H1 (cell line): ENCODE data around the gene EGFLAM. TPM values are rescaled to one million over a fixed set of nuclear protein-coding genes. Genes with fewer than 3 reads are reported as not detected.

ENCODE experiments used
- CTCF ChIA-PET: fragments of 300-600 bp; sonication (Branson Sonifier 250); formaldehyde crosslinking; loops from one replicate; lab custom pipeline; 2021; ENCODE audit not compliant: partially characterized antibody; lab: Charles Lee
- POLR2A ChIA-PET: fragments of 300-600 bp; sonication (Branson Sonifier 250); formaldehyde crosslinking; loops from one replicate; lab custom pipeline; 2021; ENCODE audit warnings: inconsistent platforms; ENCODE audit not compliant: partially characterized antibody; lab: Charles Lee
- DNase-seq, 2 experiments: peaks; one replicate each; pipeline versions ENCODE4 v3.0.0 to v3.0.0-alpha.2; 2010 to 2022; ENCODE audit warnings: low spot score in 2 of 2, low read depth in 1 of 2, mixed read lengths in 1 of 2
- FAIRE-seq: peaks from 2 replicates; lab custom pipeline; 2011; peaks lifted over from hg19 to GRCh38; lab: Jason Lieb, UNC
- H2AFZ ChIP-seq: 2 replicates; pipeline ENCODE4 v1.8.1; 2012; ENCODE audit warnings: low read length, inconsistent platforms
- H2AK5ac ChIP-seq: 2 replicates; pipeline ENCODE4 v1.6.1; 2013; ENCODE audit warnings: low read depth, low read length
- H2BK120ac ChIP-seq: replicated peaks from 2 replicates; pipeline ENCODE3; 2013; ENCODE audit warnings: low read depth, low read length, inconsistent platforms
- H2BK12ac ChIP-seq: 2 replicates; pipeline ENCODE4 v1.6.1; 2013; ENCODE audit warnings: low read depth, low read length
- H2BK15ac ChIP-seq: 2 replicates; pipeline ENCODE4 v1.6.1; 2013; ENCODE audit warnings: low read length
- H2BK20ac ChIP-seq: 2 replicates; pipeline ENCODE4 v1.6.1; 2013; ENCODE audit warnings: low read length
- H2BK5ac ChIP-seq: 2 replicates; pipeline ENCODE4 v1.6.1; 2013; ENCODE audit warnings: low read depth, low read length
- H3K14ac ChIP-seq: 2 replicates; pipeline ENCODE4 v1.6.1; 2013; ENCODE audit warnings: inconsistent platforms; ENCODE audit not compliant: insufficient read length
- H3K18ac ChIP-seq: 2 replicates; pipeline ENCODE4 v1.6.1; 2013; ENCODE audit warnings: low read length; ENCODE audit errors: extremely low read depth
- H3K23ac ChIP-seq: 2 replicates; pipeline ENCODE4 v1.6.1; 2013; ENCODE audit warnings: inconsistent platforms; ENCODE audit not compliant: insufficient read length
- H3K23me2 ChIP-seq: 2 replicates; pipeline ENCODE4 v1.6.1; 2013; ENCODE audit warnings: low read depth, low read length
- H3K27ac ChIP-seq: 2 replicates; pipeline ENCODE4 v1.6.1; 2011; ENCODE audit warnings: low read depth, low read length, inconsistent platforms
- H3K27me3 ChIP-seq, 4 experiments: replicated peaks in 1 of 4; 1 replicate in 1 of 4; 2 replicates in 3 of 4; pipeline versions ENCODE4 v1.6.1 to v1.8.1; 2011 to 2013; ENCODE audit warnings: low read length in 3 of 4, mild to moderate bottlenecking in 3 of 4, inconsistent platforms in 2 of 4, mixed read lengths in 2 of 4, moderate library complexity in 1 of 4; ENCODE audit not compliant: control insufficient read depth in 3 of 4, insufficient read depth in 3 of 4; ENCODE audit errors: extremely low read depth in 1 of 4
- H3K36me3 ChIP-seq, 4 experiments: 2 replicates each; pipeline versions ENCODE4 v1.6.1 to v1.8.1; 2011 to 2013; ENCODE audit warnings: mild to moderate bottlenecking in 4 of 4, low read length in 3 of 4, moderate library complexity in 2 of 4, control low read depth in 1 of 4, inconsistent platforms in 1 of 4; ENCODE audit not compliant: insufficient read depth in 4 of 4, control insufficient read depth in 2 of 4
- H3K4ac ChIP-seq: replicated peaks from 2 replicates; pipeline ENCODE3; 2013; ENCODE audit warnings: low read length, low read depth, mixed read lengths, inconsistent platforms; ENCODE audit not compliant: insufficient read length
- H3K4me1 ChIP-seq, 4 experiments: replicated peaks in 1 of 4; 1 replicate in 1 of 4; 2 replicates in 3 of 4; pipeline versions ENCODE4 v1.6.1 to v1.8.1; 2011 to 2013; ENCODE audit warnings: low read length in 3 of 4, inconsistent platforms in 2 of 4, mixed read lengths in 1 of 4; ENCODE audit not compliant: insufficient read depth in 4 of 4, control insufficient read depth in 3 of 4
- H3K4me2 ChIP-seq, 2 experiments: 2 replicates each; pipeline versions ENCODE4 v1.6.1 to v1.8.1; 2011 to 2013; ENCODE audit warnings: low read depth in 2 of 2, low read length in 2 of 2, control low read depth in 1 of 2, inconsistent platforms in 1 of 2, mild to moderate bottlenecking in 1 of 2; ENCODE audit not compliant: insufficient read depth in 1 of 2
- H3K4me3 ChIP-seq, 4 experiments: fragments of 200-600, 300-600 bp in 1 of 4; sonication (generic), shearing (Covaris generic), sonication (Bioruptor Twin) in 1 of 4; 2 replicates each; pipeline versions ENCODE4 v1.5.1 to v1.8.1; 2011 to 2016; ENCODE audit warnings: low read length in 4 of 4, low read depth in 3 of 4, control low read depth in 2 of 4, inconsistent platforms in 2 of 4, mild to moderate bottlenecking in 2 of 4, mixed read lengths in 1 of 4, moderate library complexity in 1 of 4; ENCODE audit not compliant: insufficient read depth in 2 of 4; ENCODE audit errors: extremely low read depth in 1 of 4
- H3K56ac ChIP-seq: replicated peaks from 2 replicates; pipeline ENCODE3; 2013; ENCODE audit warnings: low read depth, mild to moderate bottlenecking, mixed read lengths, low read length, inconsistent platforms; ENCODE audit not compliant: insufficient read length
- H3K79me1 ChIP-seq: 2 replicates; pipeline ENCODE4 v1.6.1; 2013; ENCODE audit warnings: low read depth, low read length, control low read depth
- H3K79me2 ChIP-seq, 2 experiments: 2 replicates each; pipeline versions ENCODE4 v1.6.1 to v1.8.1; 2012 to 2013; ENCODE audit warnings: low read length in 2 of 2, mild to moderate bottlenecking in 2 of 2, inconsistent platforms in 1 of 2; ENCODE audit not compliant: insufficient read depth in 2 of 2, control insufficient read depth in 1 of 2
- H3K9ac ChIP-seq, 4 experiments: replicated peaks in 1 of 4; 1 replicate in 1 of 4; 2 replicates in 3 of 4; pipeline versions ENCODE4 v1.6.1 to v1.8.1; 2011 to 2013; ENCODE audit warnings: low read depth in 3 of 4, low read length in 3 of 4, control low read depth in 2 of 4, mild to moderate bottlenecking in 2 of 4, moderate library complexity in 2 of 4, inconsistent platforms in 1 of 4; ENCODE audit errors: extremely low read depth in 1 of 4
- H3K9me3 ChIP-seq, 2 experiments: 2 replicates each; pipeline versions ENCODE4 v1.6.1 to v1.8.1; 2012 to 2013; ENCODE audit warnings: mild to moderate bottlenecking in 2 of 2, moderate library complexity in 2 of 2, control low read depth in 1 of 2, inconsistent platforms in 1 of 2, low read depth in 1 of 2, low read length in 1 of 2, mixed read lengths in 1 of 2; ENCODE audit not compliant: insufficient read depth in 2 of 2
- H4K20me1 ChIP-seq, 2 experiments: replicated peaks in 1 of 2; 2 replicates each; pipeline versions ENCODE3 to v1.8.1; 2011 to 2013; ENCODE audit warnings: inconsistent platforms in 2 of 2, low read length in 2 of 2, mild to moderate bottlenecking in 1 of 2; ENCODE audit not compliant: insufficient read depth in 2 of 2, control insufficient read depth in 1 of 2
- H4K5ac ChIP-seq: 2 replicates; pipeline ENCODE4 v1.6.1; 2013; ENCODE audit warnings: low read length, low read depth, mixed read lengths, inconsistent platforms; ENCODE audit not compliant: insufficient read length
- H4K8ac ChIP-seq: 2 replicates; pipeline ENCODE4 v1.8.0; 2013; ENCODE audit warnings: mild to moderate bottlenecking, moderate library complexity, low read length, inconsistent platforms; ENCODE audit not compliant: insufficient read depth; ENCODE audit errors: extremely low read depth
- H4K91ac ChIP-seq: replicated peaks from 2 replicates; pipeline ENCODE3; 2013; ENCODE audit warnings: low read length, mixed read lengths, inconsistent platforms; ENCODE audit not compliant: insufficient read length
- CBX8 ChIP-seq: fragments of 300-800, 300-1000 bp; sonication (generic); IDR thresholded peaks from 2 replicates; pipeline ENCODE4 v1.7.1; 2016; ENCODE audit warnings: low read depth, low read length, borderline replicate concordance
- CREB1 ChIP-seq: IDR thresholded peaks from 2 replicates; pipeline ENCODE4 v1.6.1; 2012; ENCODE audit warnings: inconsistent platforms
- E2F6 ChIP-seq: IDR thresholded peaks from 2 replicates; pipeline ENCODE4 v1.6.1; 2012; ENCODE audit warnings: inconsistent platforms
- EZH2 ChIP-seq: fragments of 200-600 bp; sonication (generic); IDR thresholded peaks from 2 replicates; pipeline ENCODE4 v1.7.1; 2012; ENCODE audit warnings: low read depth, mild to moderate bottlenecking, moderate library complexity, low read length, inconsistent platforms; ENCODE audit not compliant: severe bottlenecking
- GTF2F1 ChIP-seq: IDR thresholded peaks from 2 replicates; pipeline ENCODE4 v1.6.1; 2012; ENCODE audit warnings: low read depth, low read length, improper control_type of control experiment, borderline replicate concordance
- KDM1A ChIP-seq: fragments of 200-600, 300-600 bp; sonication (generic); IDR thresholded peaks from 2 replicates; pipeline ENCODE4 v1.7.1; 2016; ENCODE audit warnings: mild to moderate bottlenecking, low read length, borderline replicate concordance
- MAFK ChIP-seq: IDR thresholded peaks from 2 replicates; pipeline ENCODE4 v1.6.1; 2012; ENCODE audit warnings: low read depth, mild to moderate bottlenecking, improper control_type of control experiment, low read length
- PHF8 ChIP-seq: fragments of 200-600 bp; sonication (generic); conservative IDR thresholded peaks from 2 replicates; pipeline ENCODE4 v1.7.1; 2012; ENCODE audit warnings: low read depth, mild to moderate bottlenecking, inconsistent platforms, low read length, moderate library complexity
- POU5F1 ChIP-seq: IDR thresholded peaks from 2 replicates; pipeline ENCODE4 v1.6.1; 2011; ENCODE audit warnings: low read depth, mild to moderate bottlenecking, low read length, moderate library complexity
- SAP30 ChIP-seq: fragments of 300-600 bp; sonication (generic); IDR thresholded peaks from 2 replicates; pipeline ENCODE4 v1.7.1; 2012; ENCODE audit warnings: low read length, moderate library complexity, mild to moderate bottlenecking, inconsistent platforms; ENCODE audit not compliant: insufficient read depth, insufficient replicate concordance
- SP4 ChIP-seq: IDR thresholded peaks from 2 replicates; pipeline ENCODE4 v1.6.1; 2012; ENCODE audit warnings: low read length, inconsistent platforms
- ZNF274 ChIP-seq: IDR thresholded peaks from 2 replicates; pipeline ENCODE4 v1.7.0; 2012; ENCODE audit warnings: low read length, borderline replicate concordance; ENCODE audit errors: extremely low read depth
- WGBS, 2 experiments: shearing (Covaris generic) in 1 of 2; methylation state at CpG; one replicate each; pipeline versions ENCODE4 v1.1.6 to v1.1.7; 2013 to 2015; ENCODE audit warnings: low lambda C conversion rate in 2 of 2, mixed read lengths in 2 of 2, inconsistent platforms in 1 of 2, low coverage in 1 of 2, missing lambda C conversion rate in 1 of 2; ENCODE audit not compliant: insufficient replicate concordance in 2 of 2, insufficient coverage in 1 of 2, insufficient read length in 1 of 2; ENCODE audit errors: extremely low coverage in 1 of 2, missing lambda C conversion rate in 1 of 2; 5-methylcytosine and 5-hydroxymethylcytosine counted together
- polyA plus RNA-seq, 7 experiments: library from polyadenylated mRNA; depleted of rRNA in 3 of 7; stranded (reverse) in 5 of 7; unstranded in 2 of 7; fragments of >200 nt in 5 of 7; fragments of 200-250 nt in 2 of 7; gene quantifications; 1 replicate in 5 of 7; 2 replicates in 1 of 7; 4 replicates in 1 of 7; pipeline versions ENCODE4 v1.2.1 to v1.2.3, GENCODE V29; 2011 to 2013; ENCODE audit warnings: missing spikeins in 2 of 7, mixed read lengths in 2 of 7
- total RNA-seq: library from RNA; stranded (reverse); fragmentation: NEBNext Ultra II Directional; extraction: Animal tissue kit (Norgen Biotek cat#: 25700); gene quantifications from 2 replicates; pipeline ENCODE4 v1.2.1, GENCODE V29; 2021
- TF ChIP-seq, protein P1 (sequence below): IDR thresholded peaks from 2 replicates; pipeline ENCODE4 v1.6.1; 2012; ENCODE audit warnings: inconsistent platforms

The EGFLAM gene
- total and polyA plus RNA-seq, 2 of the 8 experiments (the other 6 are each of a cell fraction or from before 2014, with no cell fraction given) = 0.20 to 0.24 TPM

DNA sequence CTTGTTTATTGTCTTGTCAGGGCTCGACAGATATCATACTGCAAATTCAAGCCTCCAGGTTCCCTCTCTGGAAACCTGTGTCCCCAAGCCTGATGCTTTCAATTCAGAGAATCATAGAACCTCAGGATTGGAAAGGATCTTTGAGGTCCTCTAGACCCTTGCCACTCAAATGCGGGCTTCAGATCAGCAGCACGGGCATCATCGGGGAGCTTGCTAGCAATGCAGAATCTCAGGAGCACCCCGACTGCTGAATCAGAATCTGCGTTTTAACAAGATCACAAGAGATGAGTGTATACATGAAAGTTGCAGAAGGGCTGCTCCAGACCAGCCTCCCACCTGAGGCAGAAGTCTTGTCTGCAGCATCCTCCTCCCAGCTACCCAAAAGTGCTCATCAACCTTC, 13.1 kb upstream of the EGFLAM start:
- Histone ChIP-seq H3K9ac (no peak overlapping the region), H2BK5ac (no peak overlapping the region), H3K36me3 (no peaks in the 10 kb centered on the region), H4K5ac (no peak overlapping the region), H3K18ac (no peak overlapping the region), H3K56ac (no peak overlapping the region), H4K8ac (no peak overlapping the region), H3K4me2 (no peak overlapping the region), H3K14ac (no peak overlapping the region), H3K27me3 (no peaks in the 10 kb centered on the region), H3K27ac (no peak overlapping the region), H4K20me1 (no peaks in the 10 kb centered on the region), H3K23ac (no peak overlapping the region), H2BK15ac (no peak overlapping the region), H3K79me2 (no peaks in the 10 kb centered on the region), H4K91ac (no peak overlapping the region), H3K4me3 (no peak overlapping the region), H3K4me1 (no peaks in the 10 kb centered on the region), H3K23me2 (no peaks in the 10 kb centered on the region), H2AFZ (no peak overlapping the region), H2AK5ac (no peak overlapping the region), H2BK120ac (no peak overlapping the region), H3K4ac (no peak overlapping the region), H3K79me1 (no peaks in the 10 kb centered on the region), H3K9me3 (no peaks in the 10 kb centered on the region), H2BK12ac (no peak overlapping the region), H2BK20ac (no peak overlapping the region)
- 88% methylated on average over 6 of the region's 6 CpGs; no CpG with 5 or more reads in 1 of the 2 experiments for WGBS, 2 experiments
- FAIRE-seq (no peak), DNase-seq (no peak)
- no peak for TF ChIP-seq KDM1A
- TF ChIP-seq ZNF274 = no peak
- no peak for TF ChIP-seq POU5F1
- TF ChIP-seq, protein P1, sequence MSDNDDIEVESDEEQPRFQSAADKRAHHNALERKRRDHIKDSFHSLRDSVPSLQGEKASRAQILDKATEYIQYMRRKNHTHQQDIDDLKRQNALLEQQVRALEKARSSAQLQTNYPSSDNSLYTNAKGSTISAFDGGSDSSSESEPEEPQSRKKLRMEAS = no peak
- TF ChIP-seq PHF8 = no peak
- TF ChIP-seq SP4 = no peak
- TF ChIP-seq SAP30 = no peak
- no peak for TF ChIP-seq CREB1
- TF ChIP-seq MAFK = no peak
- TF ChIP-seq GTF2F1 = no peak
- no peak for TF ChIP-seq CBX8
- TF ChIP-seq EZH2 = no peak
- no peak for TF ChIP-seq E2F6
- POLR2A ChIA-PET = no interaction called here
- CTCF ChIA-PET = interaction anchor here (1.4 to 1.5 kb wide), 2 partner anchors 13 to 20 kb away, joined by 3 to 9 read pairs; no protein-coding TSS in a partner anchor
